Mesothelial cell of epicardium (in vitro differentiated cells): ENCODE results near the gene HSPA6. TPM values are rescaled to one million over a fixed set of nuclear protein-coding genes. Genes with fewer than 3 reads are reported as not detected.

Experiments used
- DNase-seq, 2 experiments: peaks; one replicate each; pipeline ENCODE4 v3.0.0; 2021; ENCODE audit warnings: low spot score in 2 of 2; ENCODE audit not compliant: unreplicated experiment in 2 of 2
- H3K27ac Mint-ChIP-seq: 2 replicates; pipeline ENCODE4 v1.8.0; 2021; ENCODE audit warnings: mixed read lengths
- H3K27me3 Mint-ChIP-seq: 2 replicates; pipeline ENCODE4 v1.8.0; 2021; ENCODE audit warnings: low read depth, mixed read lengths
- H3K36me3 Mint-ChIP-seq: 2 replicates; pipeline ENCODE4 v1.8.0; 2021; ENCODE audit warnings: mixed read lengths
- H3K4me1 Mint-ChIP-seq: 2 replicates; pipeline ENCODE4 v1.8.0; 2021; ENCODE audit warnings: mixed read lengths
- H3K4me3 Mint-ChIP-seq: 2 replicates; pipeline ENCODE4 v1.8.0; 2021; ENCODE audit warnings: mild to moderate bottlenecking, moderate library complexity, mixed read lengths
- H3K9me3 Mint-ChIP-seq: 2 replicates; pipeline ENCODE4 v1.8.0; 2021; ENCODE audit warnings: mixed read lengths
- total RNA-seq: library from RNA; stranded (reverse); gene quantifications from 3 replicates; pipeline ENCODE4 v1.2.1, GENCODE V29; 2021
- TF ChIP-seq, protein P1 (sequence below): fragments of 200-600 bp; sonication (generic); IDR thresholded peaks from one replicate; pipeline ENCODE4 v1.5.0; 2021; ENCODE audit warnings: antibody characterized with exemption; ENCODE audit not compliant: unreplicated experiment

The HSPA6 gene
- total RNA-seq, 1 donor from 2014 or later = 0.13 TPM

- Mint-ChIP-seq H3K4me1 (peaks cover under 1% of the 10 kb centered on the region), H3K4me3 (no peak overlapping the region), H3K27ac (no peak overlapping the region), H3K27me3 (peaks cover 87% of the 10 kb centered on the region), H3K36me3 (no peaks in the 10 kb centered on the region), H3K9me3 (no peaks in the 10 kb centered on the region)
- TF ChIP-seq, protein P1, sequence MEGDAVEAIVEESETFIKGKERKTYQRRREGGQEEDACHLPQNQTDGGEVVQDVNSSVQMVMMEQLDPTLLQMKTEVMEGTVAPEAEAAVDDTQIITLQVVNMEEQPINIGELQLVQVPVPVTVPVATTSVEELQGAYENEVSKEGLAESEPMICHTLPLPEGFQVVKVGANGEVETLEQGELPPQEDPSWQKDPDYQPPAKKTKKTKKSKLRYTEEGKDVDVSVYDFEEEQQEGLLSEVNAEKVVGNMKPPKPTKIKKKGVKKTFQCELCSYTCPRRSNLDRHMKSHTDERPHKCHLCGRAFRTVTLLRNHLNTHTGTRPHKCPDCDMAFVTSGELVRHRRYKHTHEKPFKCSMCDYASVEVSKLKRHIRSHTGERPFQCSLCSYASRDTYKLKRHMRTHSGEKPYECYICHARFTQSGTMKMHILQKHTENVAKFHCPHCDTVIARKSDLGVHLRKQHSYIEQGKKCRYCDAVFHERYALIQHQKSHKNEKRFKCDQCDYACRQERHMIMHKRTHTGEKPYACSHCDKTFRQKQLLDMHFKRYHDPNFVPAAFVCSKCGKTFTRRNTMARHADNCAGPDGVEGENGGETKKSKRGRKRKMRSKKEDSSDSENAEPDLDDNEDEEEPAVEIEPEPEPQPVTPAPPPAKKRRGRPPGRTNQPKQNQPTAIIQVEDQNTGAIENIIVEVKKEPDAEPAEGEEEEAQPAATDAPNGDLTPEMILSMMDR = no peak
- DNase-seq = no peak
Observed at GRCh38 chr1:161501234-161501633, 23.1 kb upstream of the HSPA6 start.

GRCh38 chr1:161502181-161502580, 22.2 kb upstream of the HSPA6 start:
- TF ChIP-seq, protein P1 = no peak
- no peaks in the 10 kb centered on the region for H3K36me3 Mint-ChIP-seq
- peaks cover 88% of the 10 kb centered on the region for H3K27me3 Mint-ChIP-seq
- H3K4me1 Mint-ChIP-seq = peaks cover 9% of the 10 kb centered on the region
- DNase-seq = no peak
- no peak overlapping the region for H3K27ac Mint-ChIP-seq
- H3K4me3 Mint-ChIP-seq = no peak overlapping the region
- H3K9me3 Mint-ChIP-seq = no peaks in the 10 kb centered on the region

DNA sequence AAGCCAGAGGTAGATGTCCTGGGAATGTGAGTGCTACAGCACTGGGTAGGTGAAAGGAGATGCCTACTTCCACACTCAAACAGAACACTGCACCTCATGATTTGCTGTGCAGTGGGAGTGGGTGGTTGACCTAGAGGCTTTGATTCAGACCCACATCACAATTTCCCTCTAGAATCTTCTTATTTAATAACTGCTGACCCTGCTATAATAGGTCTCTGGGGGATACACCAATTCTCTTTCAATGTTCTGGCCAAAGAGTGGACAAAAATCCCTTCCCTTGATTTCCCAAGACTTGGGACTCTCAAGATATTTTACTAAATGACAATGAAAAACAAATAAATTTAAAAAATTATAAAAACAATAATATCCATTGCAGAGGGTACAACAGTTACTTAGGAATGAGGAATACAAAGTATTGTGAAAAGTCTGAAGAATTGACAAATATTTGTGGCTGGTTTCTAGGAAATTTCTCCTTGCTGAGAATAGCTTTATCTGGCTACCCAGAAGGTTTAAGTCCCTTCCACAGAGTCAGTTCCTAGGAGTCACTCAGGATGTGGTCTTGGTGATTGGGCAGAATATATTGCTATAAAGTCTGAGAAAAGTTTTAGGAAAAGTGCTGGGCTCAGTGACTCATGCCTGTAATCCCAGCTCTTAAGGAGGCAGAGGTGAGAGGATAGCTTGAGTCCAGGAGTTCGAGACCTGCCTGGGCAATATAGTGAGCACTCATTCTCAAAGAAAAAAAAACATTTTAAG, 21.5 kb upstream of the HSPA6 start:
- no peak for DNase-seq
- no peak overlapping the region for H3K4me3 Mint-ChIP-seq
- H3K36me3 Mint-ChIP-seq = no peaks in the 10 kb centered on the region
- no peaks in the 10 kb centered on the region for H3K9me3 Mint-ChIP-seq
- no peak overlapping the region for H3K27ac Mint-ChIP-seq
- peaks cover 85% of the 10 kb centered on the region for H3K27me3 Mint-ChIP-seq
- H3K4me1 Mint-ChIP-seq = peaks cover 9% of the 10 kb centered on the region
- TF ChIP-seq, protein P1 = no peak

DNA sequence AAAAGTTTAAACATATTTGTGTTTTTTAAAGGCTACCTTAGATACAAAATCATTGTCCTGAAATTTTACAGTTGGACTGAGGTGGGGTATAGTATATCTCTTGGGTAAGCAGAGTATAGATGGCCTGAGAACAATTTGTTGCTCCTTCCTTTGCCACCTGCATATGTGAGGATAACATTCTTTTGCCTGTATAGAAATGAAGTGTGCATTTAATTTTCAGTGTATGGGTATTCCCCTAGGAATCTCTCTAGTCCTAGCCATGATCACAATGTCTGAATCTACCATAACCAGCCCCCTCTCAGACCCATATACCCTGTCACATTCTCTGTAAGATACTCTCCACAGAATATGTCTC, 21.0 kb upstream of the HSPA6 start:
- TF ChIP-seq, protein P1 = no peak
- no peaks in the 10 kb centered on the region for H3K9me3 Mint-ChIP-seq
- no peak overlapping the region for H3K4me3 Mint-ChIP-seq
- no peaks in the 10 kb centered on the region for H3K36me3 Mint-ChIP-seq
- no peak for DNase-seq
- H3K27ac Mint-ChIP-seq = no peak overlapping the region
- peaks cover 9% of the 10 kb centered on the region for H3K4me1 Mint-ChIP-seq
- H3K27me3 Mint-ChIP-seq = peaks cover 82% of the 10 kb centered on the region

GRCh38 chr1:161505686-161506085, 18.7 kb upstream of the HSPA6 start:
- no peak overlapping the region for H3K27ac Mint-ChIP-seq
- H3K4me1 Mint-ChIP-seq = peaks cover 9% of the 10 kb centered on the region
- H3K9me3 Mint-ChIP-seq = no peaks in the 10 kb centered on the region
- H3K36me3 Mint-ChIP-seq = no peaks in the 10 kb centered on the region
- DNase-seq = no peak
- TF ChIP-seq, protein P1 = no peak
- H3K27me3 Mint-ChIP-seq = peaks cover 58% of the 10 kb centered on the region
- H3K4me3 Mint-ChIP-seq = no peak overlapping the region
